SK-N-SH (cell line): ENCODE data around the gene KLHL25. TPM values are rescaled to one million over a fixed set of nuclear protein-coding genes. Genes with fewer than 3 reads are reported as not detected.

ENCODE experiments used
- CTCF ChIA-PET: fragments of 300-600, 350-600 bp; formaldehyde crosslinking; extraction: SDS; loops from one replicate; lab custom pipeline; 2021; lab: Yijun Ruan, JAX
- POLR2A ChIA-PET: fragments of 350-600 bp; sonication (Branson Sonifier 250); formaldehyde crosslinking; extraction: SDS; loops from one replicate; lab custom pipeline; 2020; ENCODE audit warnings: antibody characterized with exemption, inconsistent platforms; lab: Yijun Ruan, JAX
- DNase-seq: peaks from one replicate; pipeline ENCODE4 v3.0.0; 2012
- H2AFZ ChIP-seq: fragments of 200-600 bp; sonication (generic); 2 replicates; pipeline ENCODE4 v1.8.1; 2016; ENCODE audit warnings: antibody characterized with exemption, mild to moderate bottlenecking, low read depth
- H3F3A ChIP-seq: fragments of 200-600 bp; sonication (generic); replicated peaks from 2 replicates; pipeline ENCODE3; 2016; ENCODE audit warnings: antibody characterized with exemption, mild to moderate bottlenecking; ENCODE audit not compliant: insufficient read depth
- H3K27ac ChIP-seq, 2 experiments: fragments of 200-500 bp in 1 of 2; fragments of 200-600 bp in 1 of 2; sonication (Bioruptor generic) in 1 of 2; sonication (generic), shearing (Covaris generic) in 1 of 2; 2 replicates each; pipeline versions ENCODE4 v1.5.1 to v1.6.1; 2014 to 2016; ENCODE audit warnings: low read depth in 2 of 2, inconsistent platforms in 1 of 2, low read length in 1 of 2, mild to moderate bottlenecking in 1 of 2, mixed read lengths in 1 of 2
- H3K27me3 ChIP-seq: fragments of 200-600 bp; sonication (generic), shearing (Covaris generic); 2 replicates; pipeline ENCODE4 v1.6.1; 2016; ENCODE audit warnings: mixed run types; ENCODE audit not compliant: insufficient read depth
- H3K36me3 ChIP-seq, 2 experiments: fragments of 200-500 bp in 1 of 2; fragments of 200-600 bp in 1 of 2; sonication (Bioruptor generic) in 1 of 2; sonication (generic) in 1 of 2; replicated peaks in 1 of 2; 2 replicates each; pipeline versions ENCODE3 to v1.5.1; 2014 to 2016; ENCODE audit warnings: low read length in 1 of 2, mild to moderate bottlenecking in 1 of 2; ENCODE audit not compliant: insufficient read depth in 2 of 2, control insufficient read depth in 1 of 2
- H3K4me1 ChIP-seq, 2 experiments: fragments of 200-500 bp in 1 of 2; fragments of 200-600 bp in 1 of 2; sonication (Bioruptor generic) in 1 of 2; sonication (generic), shearing (Covaris generic) in 1 of 2; 2 replicates each; pipeline versions ENCODE4 v1.5.1 to v1.6.1; 2014 to 2016; ENCODE audit warnings: low read depth in 1 of 2, low read length in 1 of 2, mixed run types in 1 of 2; ENCODE audit not compliant: insufficient read depth in 2 of 2, control insufficient read depth in 1 of 2
- H3K4me2 ChIP-seq: fragments of 200-600 bp; sonication (generic), shearing (Covaris generic); 2 replicates; pipeline ENCODE4 v1.6.1; 2017; ENCODE audit warnings: mixed run types
- H3K4me3 ChIP-seq, 2 experiments: fragments of 200-500 bp in 1 of 2; fragments of 200-600 bp in 1 of 2; sonication (Bioruptor generic) in 1 of 2; sonication (generic), shearing (Covaris generic) in 1 of 2; 2 replicates each; pipeline versions ENCODE4 v1.5.1 to v1.8.1; 2014 to 2016; ENCODE audit warnings: low read depth in 2 of 2, inconsistent platforms in 1 of 2, low read length in 1 of 2, mild to moderate bottlenecking in 1 of 2, mixed read lengths in 1 of 2, moderate library complexity in 1 of 2
- H3K79me2 ChIP-seq: fragments of 200-600 bp; sonication (generic); 2 replicates; pipeline ENCODE4 v1.8.1; 2017; ENCODE audit warnings: mild to moderate bottlenecking; ENCODE audit not compliant: insufficient read depth
- H3K9ac ChIP-seq: fragments of 200-600 bp; sonication (generic); 2 replicates; pipeline ENCODE4 v1.6.1; 2017; ENCODE audit warnings: mixed run types
- H3K9me2 ChIP-seq: fragments of 200-600 bp; sonication (generic); 2 replicates; pipeline ENCODE4 v1.6.1; 2017; ENCODE audit warnings: mixed run types
- H3K9me3 ChIP-seq: fragments of 200-600 bp; sonication (generic); 2 replicates; pipeline ENCODE4 v1.6.1; 2017; ENCODE audit warnings: mixed run types, mild to moderate bottlenecking, moderate library complexity
- H4K20me1 ChIP-seq: fragments of 200-600 bp; sonication (generic); 2 replicates; pipeline ENCODE4 v1.6.1; 2017; ENCODE audit warnings: mild to moderate bottlenecking, mixed run types; ENCODE audit not compliant: insufficient read depth
- EP300 ChIP-seq, 2 experiments: IDR thresholded peaks; 2 replicates each; pipeline versions ENCODE4 v1.4.0 to v1.6.1; 2012; ENCODE audit warnings: borderline replicate concordance in 1 of 2, low read depth in 1 of 2, low read length in 1 of 2
- FOSL2 ChIP-seq: IDR thresholded peaks from 2 replicates; pipeline ENCODE4 v1.4.0; 2012; ENCODE audit warnings: low read depth, mild to moderate bottlenecking, moderate library complexity, borderline replicate concordance
- FOXJ3 ChIP-seq: sonication (generic); formaldehyde crosslinking; IDR thresholded peaks from 2 replicates; pipeline ENCODE4 v1.5.1; 2020; ENCODE audit warnings: mild to moderate bottlenecking, missing genetic modification reagents
- FOXM1 ChIP-seq: IDR thresholded peaks from 2 replicates; pipeline ENCODE4 v1.4.0; 2012; ENCODE audit warnings: low read depth, mild to moderate bottlenecking
- IRF3 ChIP-seq: fragments of 150-350 bp; IDR thresholded peaks from 2 replicates; pipeline ENCODE4 v1.6.1; 2016; ENCODE audit warnings: mild to moderate bottlenecking, low read depth, low read length
- JUND ChIP-seq: IDR thresholded peaks from 2 replicates; pipeline ENCODE4 v1.4.0; 2012
- NFIC ChIP-seq: IDR thresholded peaks from 2 replicates; pipeline ENCODE4 v1.4.0; 2012; ENCODE audit warnings: borderline replicate concordance
- REST ChIP-seq: IDR thresholded peaks from 2 replicates; pipeline ENCODE4 v1.6.1; 2012; ENCODE audit warnings: mild to moderate bottlenecking, low read depth, low read length, moderate library complexity
- RFX5 ChIP-seq: IDR thresholded peaks from 2 replicates; pipeline ENCODE4 v1.6.1; 2012; ENCODE audit warnings: mild to moderate bottlenecking, improper control_type of control experiment, low read length
- RXRA ChIP-seq: IDR thresholded peaks from 2 replicates; pipeline ENCODE4 v1.4.0; 2012; ENCODE audit warnings: low read depth, mild to moderate bottlenecking, borderline replicate concordance
- YY1 ChIP-seq: IDR thresholded peaks from 2 replicates; pipeline ENCODE4 v1.4.0; 2012; ENCODE audit warnings: low read depth, mild to moderate bottlenecking
- WGBS: methylation state at CpG from one replicate; pipeline ENCODE4 v1.1.6; 2017; ENCODE audit warnings: low lambda C conversion rate; 5-methylcytosine and 5-hydroxymethylcytosine counted together
- polyA plus RNA-seq, 3 experiments: library from polyadenylated mRNA; depleted of rRNA; stranded (reverse); fragments of >200 nt; gene quantifications; 2 replicates each; pipeline ENCODE4 v1.2.3, GENCODE V29; 2012

Gene KLHL25
- polyA plus RNA-seq, 1 of the 3 experiments (the other 2 are of a cell fraction), result 4.5 TPM

GRCh38 chr15:85768595-85769168 is 26.0 kb downstream of the KLHL25 start:
- POLR2A ChIA-PET, result no interaction called here
- H3K4me3 ChIP-seq, result no peak overlapping the region
- H3K27me3 ChIP-seq, result no peaks in the 10 kb centered on the region
- no peak for TF ChIP-seq IRF3
- TF ChIP-seq NFIC, result no peak
- no peak for TF ChIP-seq FOXM1
- TF ChIP-seq FOXJ3 (CRISPR knock-in tag), result no peak
- no peak for TF ChIP-seq YY1
- H3K36me3 ChIP-seq, result no peaks in the 10 kb centered on the region
- no peak overlapping the region for H3K9ac ChIP-seq
- CTCF ChIA-PET, result no interaction called here
- H2AFZ ChIP-seq, result no peak overlapping the region
- H3K4me1 ChIP-seq, result peaks cover 10 to 21% of the 10 kb centered on the region in 2 experiments; a peak in 3 of 4 replicates
- H3K4me2 ChIP-seq, result no peak overlapping the region
- H3F3A ChIP-seq, result no peaks in the 10 kb centered on the region
- no peaks in the 10 kb centered on the region for H3K9me2 ChIP-seq
- peaks cover 9% of the 10 kb centered on the region; the same call in 1 of the 2 replicates for H3K79me2 ChIP-seq
- no peaks in the 10 kb centered on the region for H3K9me3 ChIP-seq
- DNase-seq, result no peak
- H3K27ac ChIP-seq, result no peak overlapping the region
- H4K20me1 ChIP-seq, result peaks cover 3% of the 10 kb centered on the region; the same call in 1 of the 2 replicates
- 96% methylated on average over 13 of the region's 32 CpGs for WGBS

GRCh38 chr15:85767785-85768529 is 26.8 kb downstream of the KLHL25 start:
- ChIA-PET CTCF (no interaction called here), POLR2A (no interaction called here)
- peaks cover 10 to 28% of the 10 kb centered on the region in 2 experiments; a peak in 3 of 4 replicates for H3K4me1 ChIP-seq
- no peaks in the 10 kb centered on the region for H3F3A ChIP-seq
- H3K36me3 ChIP-seq, result no peaks in the 10 kb centered on the region
- H3K9me3 ChIP-seq, result no peaks in the 10 kb centered on the region
- TF ChIP-seq RFX5, result no peak
- TF ChIP-seq RXRA, result no peak
- no peak for TF ChIP-seq FOSL2
- no peak for TF ChIP-seq EP300 (IDR thresholded peaks at IDR 0.05; ENCODE audit: borderline replicate concordance in 1 of 2, low read depth in 1 of 2, low read length in 1 of 2)
- no peak for TF ChIP-seq YY1
- no peak for TF ChIP-seq JUND
- TF ChIP-seq REST, result no peak
- no peak overlapping the region for H3K27ac ChIP-seq
- H3K79me2 ChIP-seq, result peaks cover 5% of the 10 kb centered on the region; the same call in 1 of the 2 replicates
- no peak overlapping the region for H3K4me2 ChIP-seq
- no peaks in the 10 kb centered on the region for H3K9me2 ChIP-seq
- no peaks in the 10 kb centered on the region for H3K27me3 ChIP-seq
- H3K4me3 ChIP-seq, result no peak overlapping the region
- WGBS, result 96% methylated on average over 18 of the region's 26 CpGs
- no peak for DNase-seq
- no peak overlapping the region for H2AFZ ChIP-seq
- no peak overlapping the region for H3K9ac ChIP-seq
- peaks cover 3% of the 10 kb centered on the region; the same call in 1 of the 2 replicates for H4K20me1 ChIP-seq
